Right ventricle myocardium inferior (tissue), 1 donor: ENCODE data around the gene CFLAR. TPM values are rescaled to one million over a fixed set of nuclear protein-coding genes. Genes with fewer than 3 reads are reported as not detected.
"Not testable (repeated sequence)": the region's sequence is repeated elsewhere in the genome, so short reads cannot be mapped to it uniquely, and the experiment has no call there.

Source experiments
- ATAC-seq: fragments of 200-7000 bp; cut with Tn5 transposase; one replicate; pipeline ENCODE4 v1.9.1; 2020; ENCODE audit warnings: mild to moderate bottlenecking, moderate library complexity
- DNase-seq: peaks from one replicate; pipeline ENCODE4 v3.0.0; 2021; ENCODE audit errors: missing footprints
- intact Hi-C: fragments of 100-400 bp; cut with DNase I; formaldehyde crosslinking; loops from one replicate; pipeline ENCODE4 v1.11.0; 2022
- total RNA-seq: library from RNA; stranded (reverse); fragmentation: NEBNext Ultra II Directional; extraction: Animal tissue kit (Norgen Biotek cat#: 25700); gene quantifications from one replicate; pipeline ENCODE4 v1.2.1, GENCODE V29; 2021
- donor health status: DM: no; HTN: yes; CAD: no; lungs with severe emphysema.

CFLAR gene
- total RNA-seq, 1 donor from 2014 or later, result 218 TPM

DNA sequence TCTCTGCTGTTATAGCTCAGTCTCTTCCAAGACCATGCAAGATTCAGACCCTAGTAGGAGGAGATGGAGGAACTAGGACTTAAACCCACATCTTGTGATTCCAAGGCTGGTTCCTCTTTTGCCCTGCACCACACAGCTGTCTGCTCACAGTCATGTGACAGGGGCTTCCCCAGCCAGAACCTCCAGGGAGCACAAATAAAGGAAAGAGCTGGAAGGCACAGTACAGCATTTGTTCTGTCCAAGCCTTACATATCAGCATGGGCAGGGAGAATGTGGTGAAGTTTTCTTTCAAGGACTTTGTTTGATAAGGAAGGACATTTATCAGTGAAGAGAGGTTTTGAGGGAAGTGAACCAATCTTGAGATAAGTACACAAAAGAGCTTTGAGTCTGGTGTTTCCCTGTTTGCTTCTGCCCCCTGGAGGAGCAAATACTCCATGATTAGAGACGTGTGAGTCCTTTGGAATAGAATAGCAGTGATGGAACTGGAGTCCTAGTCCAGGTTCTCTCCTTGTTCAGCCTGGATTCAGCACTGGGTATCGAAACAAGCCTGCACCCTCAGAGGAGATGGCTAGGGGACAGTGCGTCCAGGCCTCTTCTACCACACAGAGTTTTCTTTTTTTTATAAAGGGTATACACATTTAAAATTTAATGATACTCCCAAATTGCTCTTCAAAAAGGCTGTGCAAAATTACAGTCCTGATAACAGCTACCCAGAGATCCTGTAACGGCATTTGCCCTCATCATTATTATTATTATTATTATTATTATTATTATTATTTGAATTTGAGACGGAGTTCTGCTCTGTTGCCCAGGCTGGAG, 42.4 kb downstream of the CFLAR start:
- ATAC-seq (peak; percentile 84), DNase-seq (peak; percentile 73)
- intact Hi-C loops, result loop anchor here (5.0 kb wide), 1 partner anchor 86 kb away; the partner anchor contains the start of genes HYCC2 and NDUFB3

- no peak for DNase-seq
- ATAC-seq, result no peak
- intact Hi-C loops, result no loop called here
Measured at GRCh38 chr2:201164166-201164565, 48.2 kb downstream of the CFLAR start.

DNA sequence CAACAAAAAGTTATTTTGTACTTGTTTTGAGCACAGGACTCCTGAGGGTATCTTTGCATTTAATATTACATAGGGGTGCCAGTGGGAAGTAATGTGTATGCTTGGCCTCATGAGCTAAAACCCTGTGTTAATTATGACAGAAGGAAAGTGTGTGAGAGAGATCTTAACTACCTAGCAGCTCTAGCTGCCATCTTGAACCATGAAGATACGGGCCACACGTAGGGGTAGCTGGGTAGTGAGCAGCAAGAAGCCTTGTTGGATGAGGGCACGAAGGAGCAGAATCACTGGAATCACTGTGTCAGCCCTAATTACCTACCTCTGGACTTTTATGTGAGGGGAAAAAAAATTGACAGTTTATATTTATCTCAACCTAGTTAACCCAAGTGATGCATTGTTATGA, 51.6 kb downstream of the CFLAR start:
- ATAC-seq (peak; percentile 42), DNase-seq (no peak)
- intact Hi-C loops, result no loop called here

DNA sequence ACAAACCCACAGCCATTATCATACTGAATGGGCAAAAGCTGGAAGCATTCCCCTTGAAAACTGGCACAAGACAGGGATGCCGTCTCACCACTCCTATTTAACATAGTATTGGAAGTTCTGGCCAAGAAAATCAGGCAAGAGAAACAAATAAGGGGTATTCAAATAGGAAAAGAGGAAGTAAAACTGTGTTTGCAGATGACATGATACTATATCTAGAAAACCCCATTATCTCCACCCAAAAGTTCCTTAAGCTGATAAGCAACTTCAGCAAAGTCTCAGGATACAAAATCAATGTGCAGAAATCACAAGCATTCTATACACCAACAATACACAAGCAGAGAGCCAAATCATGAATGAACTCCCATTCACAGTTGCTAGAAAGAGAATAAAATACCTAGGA, 52.5 kb downstream of the CFLAR start:
- ATAC-seq, DNase-seq, intact Hi-C loops: not testable (repeated sequence)

DNA sequence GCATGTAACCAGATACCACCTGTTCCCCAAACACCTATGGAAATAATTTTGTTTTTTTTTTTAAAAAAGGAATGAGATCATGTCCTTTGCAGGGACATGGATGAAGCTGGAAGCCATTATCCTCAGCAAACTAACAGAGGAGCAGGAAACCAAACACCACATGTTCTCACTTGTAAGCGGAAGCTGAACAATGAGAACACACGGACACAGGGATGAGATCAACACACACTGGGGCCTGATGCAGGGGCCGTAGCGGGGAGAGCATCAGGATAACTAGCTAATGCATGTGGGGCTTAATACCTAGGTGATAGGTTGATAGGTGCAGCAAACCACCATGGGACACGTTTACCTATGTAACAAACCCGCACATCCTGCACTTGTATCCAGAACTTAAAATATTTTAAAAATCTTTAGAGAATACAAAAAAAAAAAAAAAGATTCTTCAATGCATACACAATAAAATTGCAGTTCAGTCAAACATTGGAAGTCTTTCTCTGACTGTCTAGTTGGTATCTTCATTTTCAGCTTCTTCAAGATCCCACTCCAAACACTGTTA, 55.4 kb downstream of the CFLAR start:
- DNase-seq (no peak), ATAC-seq (no peak)
- intact Hi-C loops, result loop anchor here (5.0 kb wide), 1 partner anchor 99 kb away; the partner anchor contains the start of genes HYCC2 and NDUFB3

- DNase-seq (no peak), ATAC-seq (no peak)
- intact Hi-C loops, result loop anchor here (5.0 kb wide), 1 partner anchor 100 kb away; the partner anchor contains the start of genes HYCC2 and NDUFB3
Measured at GRCh38 chr2:201172279-201172678, 56.3 kb downstream of the CFLAR start.

DNA sequence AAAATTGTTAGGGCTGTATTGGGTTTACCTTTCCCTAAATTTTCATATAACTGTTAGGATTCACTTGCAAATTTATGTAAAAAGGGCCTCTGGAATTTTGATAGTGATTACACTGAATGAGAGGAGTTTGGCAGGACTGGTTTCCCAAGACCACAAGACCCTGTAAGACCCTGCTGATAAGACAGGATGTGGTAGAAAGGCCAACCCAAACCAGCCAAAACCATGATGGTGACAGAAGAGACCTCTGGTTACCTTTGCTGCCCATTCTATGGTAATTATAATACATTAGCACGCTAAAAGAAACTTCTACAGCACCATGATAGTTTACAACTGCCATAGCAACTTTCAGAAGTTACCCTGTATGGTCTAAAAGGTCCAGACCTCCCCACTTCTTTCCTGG, 58.7 kb downstream of the CFLAR start:
- no peak for DNase-seq
- intact Hi-C loops, result loop anchor here (5.0 kb wide), 2 partner anchors 102 to 212 kb away; partner anchors contain the start of genes HYCC2, NDUFB3 and ORC2
- no peak for ATAC-seq

GRCh38 chr2:201176081-201176481, 60.1 kb downstream of the CFLAR start:
- no peak for ATAC-seq

DNA sequence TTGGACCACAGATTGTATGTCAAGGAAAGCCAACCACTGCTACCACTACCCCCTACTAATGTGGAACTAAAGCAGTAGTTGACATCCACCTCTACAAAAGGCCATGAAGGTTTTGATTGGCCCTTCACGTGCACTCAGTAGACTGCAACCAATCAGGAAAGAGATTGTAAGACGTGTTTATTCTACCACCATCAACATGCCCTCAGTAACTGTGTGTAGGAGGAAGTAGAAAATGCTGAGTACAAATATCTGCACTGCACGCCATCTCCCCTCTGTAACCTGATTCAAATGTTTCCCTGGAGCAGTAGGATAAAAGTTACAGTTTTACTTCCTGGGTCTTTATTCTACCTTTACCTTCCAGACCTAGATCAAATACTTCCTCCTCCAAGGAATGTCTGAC, 64.0 kb downstream of the CFLAR start:
- intact Hi-C loops, result no loop called here
- ATAC-seq (peak; percentile 35), DNase-seq (no peak)

More at GRCh38 chr2:201176081-201176481, 60.1 kb downstream of the CFLAR start:
- intact Hi-C loops, result loop anchor here (2.0 to 5.0 kb wide), 2 partner anchors 214 to 271 kb away; partner anchors contain the start of gene ORC2
- DNase-seq, result no peak

GRCh38 chr2:201182650-201183364, 66.8 kb downstream of the CFLAR start, which contains the start of gene CASP10:
Gene CASP10, plus strand, starts transcription at chr2:201183141. Its CDS starts 2,637 bp downstream, at chr2:201185778.
- no peak for DNase-seq
- ATAC-seq, result peak; percentile 59
- intact Hi-C loops, result no loop called here

DNA sequence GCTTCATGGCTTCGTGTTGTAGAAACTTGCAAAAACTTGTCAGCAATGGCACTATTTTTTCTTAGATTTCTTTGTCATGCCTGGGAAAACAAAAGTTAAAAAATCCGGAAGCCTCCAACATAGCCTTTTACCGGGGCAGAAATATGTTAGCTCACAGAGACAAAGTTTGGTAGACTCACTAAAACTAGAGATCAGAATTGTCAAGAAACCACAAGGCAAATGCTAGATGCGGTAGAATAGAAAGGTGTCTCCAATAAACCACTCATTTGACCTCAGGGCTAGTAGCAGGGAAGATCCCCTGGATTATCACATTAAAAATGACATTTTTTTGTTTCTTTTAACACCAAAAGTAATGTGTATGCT, 67.4 kb downstream of the CFLAR start:
- DNase-seq (no peak), ATAC-seq (no peak)
- intact Hi-C loops, result no loop called here

GRCh38 chr2:201183835-201184234, 67.9 kb downstream of the CFLAR start:
- not testable (repeated sequence) for DNase-seq, ATAC-seq
- intact Hi-C loops, result loop anchor here (2.0 kb wide), 1 partner anchor 49 kb away; no protein-coding TSS in a partner anchor

- DNase-seq, ATAC-seq: not testable (repeated sequence)
- intact Hi-C loops, result loop anchor here (2.0 kb wide), 1 partner anchor 49 kb away; no protein-coding TSS in a partner anchor
Measured at GRCh38 chr2:201184248-201184647, 68.3 kb downstream of the CFLAR start.

- intact Hi-C loops, result loop anchor here (2.0 to 5.0 kb wide), 2 partner anchors 36 to 47 kb away; no protein-coding TSS in a partner anchor
Measured at GRCh38 chr2:201185863-201186262, 69.9 kb downstream of the CFLAR start.

GRCh38 chr2:201186982-201187381, 71.0 kb downstream of the CFLAR start:
- ATAC-seq, result no peak
- intact Hi-C loops, result loop anchor here (5.0 kb wide), 1 partner anchor 35 kb away; no protein-coding TSS in a partner anchor
- DNase-seq, result no peak

More at GRCh38 chr2:201185863-201186262, 69.9 kb downstream of the CFLAR start:
- ATAC-seq (no peak), DNase-seq (no peak)

- intact Hi-C loops, result loop anchor here (5.0 kb wide), 1 partner anchor 34 kb away; no protein-coding TSS in a partner anchor
- ATAC-seq (no peak), DNase-seq (no peak)
Measured at GRCh38 chr2:201188449-201188848, 72.5 kb downstream of the CFLAR start.

- intact Hi-C loops, result no loop called here
- DNase-seq (no peak), ATAC-seq (peak; percentile 54)
Measured at GRCh38 chr2:201191132-201191875, 75.3 kb downstream of the CFLAR start.

DNA sequence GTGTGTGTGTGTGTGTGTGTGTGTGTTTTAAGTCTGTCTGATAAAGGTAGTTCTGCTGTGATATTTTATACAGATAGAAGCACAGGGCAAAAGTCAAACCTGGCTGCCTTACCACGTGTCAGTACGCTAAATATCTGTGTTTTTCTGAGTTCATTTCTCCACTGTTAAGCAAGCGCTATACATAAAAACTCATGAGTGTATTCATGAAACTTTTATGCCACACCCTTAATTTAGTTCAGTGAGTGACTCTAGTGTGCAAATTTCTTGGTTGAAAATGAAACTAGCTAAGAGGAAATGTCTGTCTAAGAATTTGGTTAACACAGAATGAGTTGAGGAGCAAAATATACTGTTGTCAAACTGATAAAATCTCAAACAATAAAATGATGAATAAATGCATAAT, 78.1 kb downstream of the CFLAR start:
- intact Hi-C loops, result no loop called here
- no peak for ATAC-seq

More for the DNA sequence above, 78.1 kb downstream of the CFLAR start:
- no peak for DNase-seq
